ENCODE measurements around the gene NUMB.
"Not testable (repeated sequence)": the region's sequence is repeated elsewhere in the genome, so short reads cannot be mapped to it uniquely, and the experiment has no call there.

The NUMB gene

GRCh38 chr14:73358187-73358586 is 100.2 kb downstream of the NUMB start:
- DNase-seq (ENCODE audit: low spot score) = no peak
- in situ Hi-C loops (cut with MboI; ENCODE audit: low pct_unique_long_range_greater_than_20kb, low sequenced_read_pairs, unreplicated experiment) = no loop called here
- TF ChIP-seq CTCF (IDR thresholded peaks at IDR 0.05; ENCODE audit: extremely low read depth, insufficient read depth, missing control alignments) = no peak

GRCh38 chr14:73349091-73349490 is 109.3 kb downstream of the NUMB start:
- in situ Hi-C loops (cut with MboI; ENCODE audit: low pct_unique_long_range_greater_than_20kb, low sequenced_read_pairs, unreplicated experiment); DNase-seq (ENCODE audit: low spot score): not testable (repeated sequence)

GRCh38 chr14:73344319-73344718 is 114.0 kb downstream of the NUMB start:
- no peak for TF ChIP-seq CTCF (IDR thresholded peaks at IDR 0.05; ENCODE audit: extremely low read depth, insufficient read depth, missing control alignments)
- DNase-seq (ENCODE audit: low spot score) = no peak
- in situ Hi-C loops (cut with MboI; ENCODE audit: low pct_unique_long_range_greater_than_20kb, low sequenced_read_pairs, unreplicated experiment) = no loop called here

GRCh38 chr14:73342670-73343069 is 115.7 kb downstream of the NUMB start:
- in situ Hi-C loops (cut with MboI; ENCODE audit: low pct_unique_long_range_greater_than_20kb, low sequenced_read_pairs, unreplicated experiment) = no loop called here
- no peak for TF ChIP-seq CTCF (IDR thresholded peaks at IDR 0.05; ENCODE audit: extremely low read depth, insufficient read depth, missing control alignments)
- no peak for DNase-seq (ENCODE audit: low spot score)

- in situ Hi-C loops (cut with MboI; ENCODE audit: low pct_unique_long_range_greater_than_20kb, low sequenced_read_pairs, unreplicated experiment) = no loop called here
- DNase-seq (ENCODE audit: low spot score) = no peak
Observed at GRCh38 chr14:73339846-73340595, 118.3 kb downstream of the NUMB start.

GRCh38 chr14:73339206-73339605 is 119.1 kb downstream of the NUMB start:
- in situ Hi-C loops (cut with MboI; ENCODE audit: low pct_unique_long_range_greater_than_20kb, low sequenced_read_pairs, unreplicated experiment) = no loop called here
- TF ChIP-seq CTCF (IDR thresholded peaks at IDR 0.05; ENCODE audit: extremely low read depth, insufficient read depth, missing control alignments) = no peak
- DNase-seq (ENCODE audit: low spot score) = no peak

More at GRCh38 chr14:73339846-73340595, 118.3 kb downstream of the NUMB start:
- no peak for TF ChIP-seq CTCF (IDR thresholded peaks at IDR 0.05; ENCODE audit: extremely low read depth, insufficient read depth, missing control alignments)

GRCh38 chr14:73338551-73338950 is 119.8 kb downstream of the NUMB start:
- in situ Hi-C loops (cut with MboI; ENCODE audit: low pct_unique_long_range_greater_than_20kb, low sequenced_read_pairs, unreplicated experiment) = no loop called here
- no peak for DNase-seq (ENCODE audit: low spot score)
- no peak for TF ChIP-seq CTCF (IDR thresholded peaks at IDR 0.05; ENCODE audit: extremely low read depth, insufficient read depth, missing control alignments)

Data from GM13977 (cell line).